NCI-H1436 treated with DMSO at 0.1 percent for 48 hours (cell line): Measurements from ENCODE around the gene RECK.
"Not testable (repeated sequence)": the region's sequence is repeated elsewhere in the genome, so short reads cannot be mapped to it uniquely, and the experiment has no call there.

Experiments
- DNase-seq: peaks from one replicate; lab custom pipeline; 2025; lab: John Stamatoyannopoulos, UW

The RECK gene

DNA sequence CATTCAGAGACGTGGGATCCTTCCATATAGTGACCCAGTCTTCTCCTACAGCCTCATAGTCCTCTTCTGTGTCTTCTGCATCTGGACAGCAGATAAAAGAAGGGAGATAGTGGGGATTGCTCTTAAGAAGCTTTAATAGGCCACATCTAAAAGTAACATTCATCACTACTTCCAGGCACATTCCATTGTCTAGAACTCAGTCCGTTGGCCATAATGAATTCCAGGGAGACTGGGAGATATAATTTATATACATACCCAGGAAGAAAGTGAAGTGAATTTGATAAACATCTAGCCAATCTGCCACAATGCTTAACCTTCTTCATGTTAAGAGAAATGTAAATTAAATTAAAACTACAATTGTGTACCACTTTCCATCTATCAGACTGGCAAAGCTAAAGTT lies 77.3 kb downstream of the RECK start:
- DNase-seq: no peak

DNA sequence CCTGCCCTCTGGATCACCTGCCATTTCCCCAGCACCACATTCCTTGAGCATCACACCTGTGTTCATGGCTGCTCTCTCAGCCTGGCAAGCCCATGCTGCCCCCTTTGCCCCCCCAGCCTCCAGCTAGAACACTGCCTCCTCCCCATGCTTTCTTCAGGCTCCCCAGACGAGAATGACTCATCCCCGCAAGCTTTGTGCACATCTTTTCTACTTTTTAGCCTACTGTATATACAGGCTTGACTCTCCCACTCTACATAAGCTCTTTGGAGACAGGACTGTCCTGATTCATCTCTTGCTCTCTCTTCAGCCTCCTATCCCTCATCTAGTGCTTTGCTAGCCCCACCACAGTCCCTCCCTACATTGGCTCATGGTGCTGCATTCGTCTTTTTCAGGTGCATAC lies 79.9 kb downstream of the RECK start:
- no peak for DNase-seq

DNA sequence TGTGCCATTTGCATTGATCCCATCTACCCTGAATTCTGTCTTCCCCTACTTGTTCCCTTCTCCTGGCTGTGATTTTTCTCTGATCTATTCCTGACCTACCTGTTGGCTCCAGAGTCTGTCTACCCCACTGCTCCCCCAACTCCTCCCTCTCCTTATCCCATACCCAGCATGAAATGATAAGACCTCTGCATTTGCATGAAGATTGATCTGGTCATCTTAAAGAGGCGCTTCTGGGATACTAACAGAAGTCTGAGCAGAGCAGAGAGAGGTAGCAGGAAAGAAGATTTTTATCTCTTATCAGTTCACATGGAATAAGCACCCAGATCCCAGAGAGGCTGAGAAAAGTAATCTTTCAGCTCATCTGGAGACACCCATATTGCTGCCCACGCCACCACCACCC lies 81.5 kb downstream of the RECK start:
- no peak for DNase-seq

DNA sequence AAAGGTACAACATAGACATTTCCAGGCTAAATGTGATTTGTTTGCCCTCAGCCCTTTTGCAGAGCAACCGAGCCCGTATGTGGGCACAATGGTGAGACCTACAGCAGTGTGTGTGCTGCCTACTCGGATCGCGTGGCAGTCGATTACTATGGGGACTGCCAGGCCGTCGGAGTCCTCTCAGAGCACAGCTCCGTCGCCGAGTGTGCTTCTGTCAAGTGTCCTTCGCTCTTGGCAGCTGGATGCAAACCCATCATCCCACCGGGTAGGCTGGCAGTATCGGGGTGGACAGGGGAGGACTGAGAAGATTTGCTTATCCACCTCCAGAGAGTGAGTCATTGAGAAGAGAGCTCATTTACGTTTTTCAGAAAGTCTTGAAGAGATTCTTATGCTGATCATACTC lies 82.0 kb downstream of the RECK start:
- DNase-seq: no peak

DNA sequence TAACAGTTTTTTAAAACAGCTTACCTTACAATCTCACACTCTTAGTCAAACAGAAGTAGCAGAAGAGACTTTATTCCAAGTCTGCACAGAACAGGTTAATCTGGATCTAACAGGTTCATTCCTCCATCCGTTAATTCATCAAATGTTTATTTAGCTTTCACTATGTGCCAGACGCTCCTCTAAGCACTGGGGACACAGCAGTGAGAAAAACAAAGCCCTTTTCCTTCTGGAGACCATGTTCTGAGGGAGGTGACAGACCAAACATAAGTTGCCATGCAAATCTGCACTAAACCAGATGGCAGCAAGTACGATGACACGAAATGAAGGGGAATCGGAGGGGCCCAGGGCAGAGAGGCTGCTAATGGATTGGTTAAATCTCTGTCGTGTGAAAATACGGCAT lies 82.8 kb downstream of the RECK start:
- no peak for DNase-seq

- no peak for DNase-seq
Measured at GRCh38 chr9:36120705-36121104, 84.0 kb downstream of the RECK start.

DNA sequence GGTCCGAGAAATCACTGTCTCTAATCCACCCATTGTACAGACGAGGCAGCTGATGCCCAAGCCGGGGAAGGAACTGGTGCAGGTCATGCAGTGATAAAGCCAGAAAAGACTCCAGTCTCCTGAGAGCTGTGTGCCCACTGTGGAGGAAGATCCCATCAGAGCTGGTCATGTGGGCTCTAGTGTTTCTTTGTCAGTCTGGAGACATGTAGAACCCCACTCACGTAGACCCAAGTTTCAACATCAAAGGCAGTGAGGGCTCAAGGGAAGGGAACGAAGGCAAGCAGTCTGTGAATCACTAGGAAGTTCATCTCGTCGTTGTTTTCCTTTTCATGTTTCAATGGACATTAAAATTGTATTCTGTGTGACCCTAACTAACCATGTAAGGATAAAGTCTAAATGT lies 85.3 kb downstream of the RECK start:
- no peak for DNase-seq

DNA sequence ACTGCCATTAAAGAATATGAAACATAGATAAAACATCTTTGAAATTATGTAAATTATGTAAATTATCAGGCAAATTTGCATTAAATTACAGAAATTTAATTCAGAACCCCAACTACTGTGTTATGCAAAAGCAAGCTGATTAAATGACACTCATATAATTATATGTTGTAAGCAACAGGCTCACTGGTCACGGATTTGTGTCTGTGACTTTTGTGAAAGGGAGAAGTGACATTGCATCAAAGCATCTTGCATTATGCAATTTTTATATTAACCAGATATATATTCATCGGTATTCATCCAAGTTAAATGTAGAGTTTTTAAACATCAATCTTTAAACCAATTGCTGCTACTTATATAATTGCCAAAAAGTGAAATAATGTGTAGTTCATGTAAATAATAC lies 86.8 kb downstream of the RECK start:
- no peak for DNase-seq

- no peak for DNase-seq
Measured at GRCh38 chr9:36125062-36125855, 88.5 kb downstream of the RECK start.

DNA sequence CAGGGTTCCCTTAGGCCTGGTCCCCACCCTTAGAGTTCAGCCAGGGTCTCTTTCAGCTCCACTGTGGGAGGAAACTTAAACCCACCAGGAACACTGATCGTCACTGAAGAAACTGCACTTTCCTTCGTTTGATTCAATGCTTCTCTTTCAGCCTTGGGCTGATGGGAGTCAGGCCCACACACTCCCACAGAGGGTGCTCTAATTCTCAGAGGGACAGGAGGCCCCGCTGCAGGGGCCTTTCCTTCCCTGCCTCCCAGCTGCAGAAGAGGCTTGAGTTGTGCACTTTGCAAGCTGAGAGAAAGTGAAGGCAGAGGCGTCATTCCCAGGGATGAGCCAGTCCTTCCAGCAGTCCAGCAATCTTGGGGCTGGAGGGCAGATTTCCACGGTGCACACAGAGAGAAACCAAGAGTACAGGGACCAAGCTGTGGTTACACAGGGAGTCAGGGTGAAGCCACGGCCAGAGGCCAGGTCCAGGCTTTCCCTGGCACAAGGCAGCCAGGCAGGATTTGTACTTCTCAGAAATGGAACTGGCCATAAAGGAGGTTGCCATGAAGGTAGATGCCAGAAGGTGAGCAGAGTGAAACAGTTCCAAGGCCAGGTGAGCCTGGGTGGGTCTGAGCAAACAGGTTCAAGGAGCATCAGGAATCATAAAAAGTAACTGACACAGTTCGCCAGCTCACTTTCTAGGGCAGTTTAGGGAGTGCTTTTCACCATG lies 89.5 kb downstream of the RECK start:
- no peak for DNase-seq

GRCh38 chr9:36127652-36128244 lies 91.0 kb downstream of the RECK start:
- DNase-seq: no peak

GRCh38 chr9:36128349-36128748 lies 91.6 kb downstream of the RECK start:
- DNase-seq: no peak

DNA sequence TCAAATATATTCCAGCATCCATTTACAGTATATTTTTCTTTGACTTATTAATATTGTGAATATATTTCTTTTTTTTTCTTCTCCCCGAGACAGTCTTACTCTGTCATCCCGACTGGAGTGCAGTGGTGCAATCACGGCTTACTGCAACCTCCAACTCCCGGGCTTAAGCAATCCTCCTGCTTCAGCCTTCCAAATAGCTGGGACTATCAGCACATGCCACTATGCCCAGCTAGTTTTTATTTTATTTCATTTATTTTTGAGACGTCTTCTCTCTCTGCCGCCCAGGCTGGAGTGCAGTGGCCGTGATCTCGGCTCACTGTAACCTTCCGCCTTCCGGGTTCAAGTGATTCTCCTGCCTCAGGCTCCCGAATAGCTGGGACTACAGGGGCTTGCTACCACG lies 92.4 kb downstream of the RECK start:
- no peak for DNase-seq

- DNase-seq: not testable (repeated sequence)
Measured at GRCh38 chr9:36131666-36132065, 95.0 kb downstream of the RECK start.

DNA sequence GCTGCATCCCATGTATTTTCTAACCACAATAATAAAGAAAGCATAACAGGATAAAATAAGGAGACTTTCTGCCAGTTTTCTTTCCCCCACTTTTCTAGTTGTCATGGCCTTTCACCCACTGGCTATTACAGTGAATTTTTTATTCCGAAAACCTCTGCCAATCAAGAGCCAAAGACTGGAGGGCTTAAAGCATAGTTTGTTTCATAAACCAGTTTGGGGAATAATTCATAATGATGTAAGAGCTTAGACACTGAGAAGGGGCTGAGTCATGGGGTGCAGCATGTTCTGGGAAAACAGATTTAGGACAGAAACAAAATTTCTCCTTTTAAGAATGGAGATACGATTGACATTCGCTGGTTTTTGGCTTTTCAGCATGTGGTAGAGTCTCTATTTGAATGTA lies 95.4 kb downstream of the RECK start:
- no peak for DNase-seq

DNA sequence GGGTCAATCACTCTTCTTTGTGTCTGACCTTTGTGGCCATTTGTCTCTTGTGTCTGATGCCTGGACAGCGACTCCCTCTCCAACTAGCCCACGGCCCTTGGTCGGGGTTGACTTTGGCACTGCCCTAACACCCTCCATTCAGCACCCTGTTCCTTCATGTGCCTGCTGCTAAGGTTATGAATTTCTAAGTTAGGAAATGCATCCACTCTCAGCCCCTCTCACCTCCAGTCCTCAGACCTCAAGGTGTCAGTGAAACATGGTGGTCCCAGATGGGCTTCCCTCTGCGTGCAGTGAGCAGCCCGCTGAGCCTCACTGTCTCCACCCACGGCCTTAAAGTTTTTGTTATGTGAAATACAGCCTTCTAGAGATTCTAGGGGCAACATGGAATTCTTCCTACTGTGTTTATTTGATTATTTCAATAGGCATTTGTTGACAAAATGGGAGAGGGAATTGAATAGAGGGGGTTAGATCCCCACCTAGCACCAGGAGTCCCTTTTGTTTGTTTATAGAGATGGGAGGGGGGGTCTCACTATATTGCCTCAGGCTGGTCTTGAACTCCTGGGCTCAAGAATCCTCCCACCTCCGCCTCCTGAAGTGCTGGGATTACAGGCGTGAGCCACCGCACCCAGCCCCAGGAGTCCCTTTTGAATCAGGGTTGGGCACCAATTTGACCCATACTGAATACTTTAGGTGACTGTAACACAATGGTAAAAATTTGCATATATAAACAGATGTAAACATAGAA lies 98.2 kb downstream of the RECK start:
- DNase-seq: no peak

- no peak for DNase-seq
Measured at GRCh38 chr9:36135741-36136271, 99.1 kb downstream of the RECK start.

GRCh38 chr9:36136272-36136893 lies 99.7 kb downstream of the RECK start, which contains the start of gene GLIPR2:
Gene GLIPR2 (plus strand): TSS chr9:36136733. CDS start chr9:36136779, 46 bp downstream.
- DNase-seq: no peak

GRCh38 chr9:36136894-36137391 lies 100.2 kb downstream of the RECK start:
- no peak for DNase-seq

- DNase-seq: no peak
Measured at GRCh38 chr9:36137392-36138004, 100.8 kb downstream of the RECK start.

GRCh38 chr9:36138496-36138895 lies 101.8 kb downstream of the RECK start:
- no peak for DNase-seq
